Measurements from ENCODE around the gene MXRA7.
"Not testable (repeated sequence)": the region's sequence is repeated elsewhere in the genome, so short reads cannot be mapped to it uniquely, and the experiment has no call there.

The MXRA7 gene

GRCh38 chr17:76726231-76726775 lies 15.5 kb upstream of the MXRA7 start, which contains the start of gene JMJD6:
Gene JMJD6, minus strand, starts transcription at chr17:76726606. Its CDS starts 131 bp downstream, at chr17:76726475.
- Histone ChIP-seq H3K36me3 (ENCODE audit: control insufficient read depth, insufficient read depth, low read length) (peaks cover 17% of the 10 kb centered on the region), H3K27me3 (replicated peaks; ENCODE audit: control insufficient read depth, insufficient read depth, low read length) (no peaks in the 10 kb centered on the region), H3K4me3 (replicated peaks; ENCODE audit: low read depth, low read length) (peak within 1 kb of the TSS; percentile 93)
- TF ChIP-seq, protein P1, sequence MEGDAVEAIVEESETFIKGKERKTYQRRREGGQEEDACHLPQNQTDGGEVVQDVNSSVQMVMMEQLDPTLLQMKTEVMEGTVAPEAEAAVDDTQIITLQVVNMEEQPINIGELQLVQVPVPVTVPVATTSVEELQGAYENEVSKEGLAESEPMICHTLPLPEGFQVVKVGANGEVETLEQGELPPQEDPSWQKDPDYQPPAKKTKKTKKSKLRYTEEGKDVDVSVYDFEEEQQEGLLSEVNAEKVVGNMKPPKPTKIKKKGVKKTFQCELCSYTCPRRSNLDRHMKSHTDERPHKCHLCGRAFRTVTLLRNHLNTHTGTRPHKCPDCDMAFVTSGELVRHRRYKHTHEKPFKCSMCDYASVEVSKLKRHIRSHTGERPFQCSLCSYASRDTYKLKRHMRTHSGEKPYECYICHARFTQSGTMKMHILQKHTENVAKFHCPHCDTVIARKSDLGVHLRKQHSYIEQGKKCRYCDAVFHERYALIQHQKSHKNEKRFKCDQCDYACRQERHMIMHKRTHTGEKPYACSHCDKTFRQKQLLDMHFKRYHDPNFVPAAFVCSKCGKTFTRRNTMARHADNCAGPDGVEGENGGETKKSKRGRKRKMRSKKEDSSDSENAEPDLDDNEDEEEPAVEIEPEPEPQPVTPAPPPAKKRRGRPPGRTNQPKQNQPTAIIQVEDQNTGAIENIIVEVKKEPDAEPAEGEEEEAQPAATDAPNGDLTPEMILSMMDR (IDR thresholded peaks at IDR 0.05; ENCODE audit: insufficient read depth, low read length, poor library complexity, severe bottlenecking): no peak
- peak; percentile 96 for DNase-seq (ENCODE audit: extremely low read depth, insufficient read length)

- peak overlapping the region; percentile 93 for H3K4me3 ChIP-seq (replicated peaks; ENCODE audit: low read depth, low read length)
- peaks cover 18% of the 10 kb centered on the region for H3K36me3 ChIP-seq (ENCODE audit: control insufficient read depth, insufficient read depth, low read length)
- TF ChIP-seq, protein P1 (IDR thresholded peaks at IDR 0.05; ENCODE audit: insufficient read depth, low read length, poor library complexity, severe bottlenecking): no peak
- peak; percentile 79 for DNase-seq (ENCODE audit: extremely low read depth, insufficient read length)
- no peaks in the 10 kb centered on the region for H3K27me3 ChIP-seq (replicated peaks; ENCODE audit: control insufficient read depth, insufficient read depth, low read length)
These were observed 14.9 kb upstream of the MXRA7 start for GRCh38 chr17:76725580-76726230.

GRCh38 chr17:76723812-76724211 lies 13.0 kb upstream of the MXRA7 start:
- DNase-seq (ENCODE audit: extremely low read depth, insufficient read length): no peak
- peaks cover 24% of the 10 kb centered on the region for H3K36me3 ChIP-seq (ENCODE audit: control insufficient read depth, insufficient read depth, low read length)
- H3K4me3 ChIP-seq (replicated peaks; ENCODE audit: low read depth, low read length): no peak overlapping the region
- H3K27me3 ChIP-seq (replicated peaks; ENCODE audit: control insufficient read depth, insufficient read depth, low read length): no peaks in the 10 kb centered on the region
- TF ChIP-seq, protein P1 (IDR thresholded peaks at IDR 0.05; ENCODE audit: insufficient read depth, low read length, poor library complexity, severe bottlenecking): no peak

- not testable (repeated sequence) for DNase-seq (ENCODE audit: extremely low read depth, insufficient read length); H3K27me3 ChIP-seq (replicated peaks; ENCODE audit: control insufficient read depth, insufficient read depth, low read length); H3K4me3 ChIP-seq (replicated peaks; ENCODE audit: low read depth, low read length)
- H3K36me3 ChIP-seq (ENCODE audit: control insufficient read depth, insufficient read depth, low read length): peaks cover 29% of the 10 kb centered on the region
These were observed 12.2 kb upstream of the MXRA7 start for GRCh38 chr17:76722977-76723376.

DNA sequence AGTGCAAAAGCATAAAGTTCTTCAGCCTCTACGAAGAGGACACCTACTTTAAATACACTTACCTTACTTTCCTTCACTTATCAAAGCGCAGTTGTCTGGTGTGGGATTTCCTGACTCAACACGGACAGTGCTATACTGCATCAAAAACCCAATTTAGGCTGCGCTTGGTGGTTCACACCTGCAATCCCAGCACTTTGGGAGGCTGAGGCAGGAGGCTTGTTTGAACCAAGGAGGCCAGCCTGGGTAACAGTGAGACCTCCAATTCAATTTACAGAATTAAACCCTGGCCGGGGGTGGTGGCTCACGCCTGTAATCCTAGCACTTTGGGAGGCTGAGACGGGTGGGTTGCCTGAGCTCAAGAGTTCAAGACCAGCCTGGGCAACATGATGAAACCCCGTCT lies 11.5 kb upstream of the MXRA7 start:
- TF ChIP-seq, protein P1 (IDR thresholded peaks at IDR 0.05; ENCODE audit: insufficient read depth, low read length, poor library complexity, severe bottlenecking): no peak
- Histone ChIP-seq H3K27me3 (replicated peaks; ENCODE audit: control insufficient read depth, insufficient read depth, low read length) (no peaks in the 10 kb centered on the region), H3K36me3 (ENCODE audit: control insufficient read depth, insufficient read depth, low read length) (peaks cover 30% of the 10 kb centered on the region), H3K4me3 (replicated peaks; ENCODE audit: low read depth, low read length) (no peak overlapping the region)
- DNase-seq (ENCODE audit: extremely low read depth, insufficient read length): no peak

GRCh38 chr17:76721463-76721862 lies 10.7 kb upstream of the MXRA7 start:
- Histone ChIP-seq H3K27me3 (replicated peaks; ENCODE audit: control insufficient read depth, insufficient read depth, low read length) (no peaks in the 10 kb centered on the region), H3K4me3 (replicated peaks; ENCODE audit: low read depth, low read length) (no peak overlapping the region), H3K36me3 (ENCODE audit: control insufficient read depth, insufficient read depth, low read length) (peaks cover 31% of the 10 kb centered on the region)
- no peak for DNase-seq (ENCODE audit: extremely low read depth, insufficient read length)
- TF ChIP-seq, protein P1 (IDR thresholded peaks at IDR 0.05; ENCODE audit: insufficient read depth, low read length, poor library complexity, severe bottlenecking): no peak

All from GM06990 (cell line).